Memory B cell (primary cell): ENCODE results near the gene MAPT.

Source experiments
- ATAC-seq: fragments of 150-1000 bp; cut with Tn5 transposase; 2 replicates; pipeline ENCODE4 v1.10.0; 2021; ENCODE audit warnings: low read depth, mild to moderate bottlenecking, moderate library complexity
- DNase-seq, 2 donors: peaks; one replicate each; pipeline ENCODE4 v3.0.0; 2022; ENCODE audit warnings: low spot score in 2 of 2
- H3K27ac Mint-ChIP-seq: one replicate; pipeline ENCODE4 v1.8.0; 2022; ENCODE audit warnings: mild to moderate bottlenecking, moderate library complexity, mixed read lengths
- H3K27me3 Mint-ChIP-seq: one replicate; pipeline ENCODE4 v1.8.0; 2022; ENCODE audit warnings: mixed read lengths
- H3K36me3 Mint-ChIP-seq: one replicate; pipeline ENCODE4 v1.8.0; 2022; ENCODE audit warnings: mild to moderate bottlenecking, mixed read lengths
- H3K4me1 Mint-ChIP-seq: one replicate; pipeline ENCODE4 v1.8.0; 2022; ENCODE audit warnings: mixed read lengths
- H3K4me3 Mint-ChIP-seq: one replicate; pipeline ENCODE4 v1.8.0; 2022; ENCODE audit warnings: mild to moderate bottlenecking, moderate library complexity, mixed read lengths
- H3K9me3 Mint-ChIP-seq: one replicate; pipeline ENCODE4 v1.8.0; 2022; ENCODE audit warnings: mixed read lengths

The MAPT gene

GRCh38 chr17:45917081-45917480 lies 22.7 kb downstream of the MAPT start:
- no peak overlapping the region for H3K27ac Mint-ChIP-seq

GRCh38 chr17:45918241-45918745 lies 23.9 kb downstream of the MAPT start:
- H3K4me1 Mint-ChIP-seq, result peaks cover 5% of the 10 kb centered on the region
- no peak overlapping the region for H3K4me3 Mint-ChIP-seq
- no peak for DNase-seq

More at GRCh38 chr17:45917081-45917480, 22.7 kb downstream of the MAPT start:
- DNase-seq (no peak), ATAC-seq (no peak)
- Mint-ChIP-seq H3K27me3 (peaks cover 17% of the 10 kb centered on the region), H3K4me1 (peaks cover 5% of the 10 kb centered on the region), H3K36me3 (peaks cover 11% of the 10 kb centered on the region), H3K4me3 (no peak overlapping the region), H3K9me3 (peaks cover 7% of the 10 kb centered on the region)

GRCh38 chr17:45919136-45919535 lies 24.8 kb downstream of the MAPT start:
- H3K27ac Mint-ChIP-seq, result no peak overlapping the region
- H3K36me3 Mint-ChIP-seq, result no peaks in the 10 kb centered on the region
- H3K27me3 Mint-ChIP-seq, result peaks cover 16% of the 10 kb centered on the region
- DNase-seq (no peak), ATAC-seq (no peak)
- peaks cover 5% of the 10 kb centered on the region for H3K4me1 Mint-ChIP-seq
- no peak overlapping the region for H3K4me3 Mint-ChIP-seq
- H3K9me3 Mint-ChIP-seq, result no peaks in the 10 kb centered on the region

More at GRCh38 chr17:45918241-45918745, 23.9 kb downstream of the MAPT start:
- peaks cover under 1% of the 10 kb centered on the region for H3K36me3 Mint-ChIP-seq
- H3K27ac Mint-ChIP-seq, result no peak overlapping the region
- peaks cover 16% of the 10 kb centered on the region for H3K27me3 Mint-ChIP-seq
- no peak for ATAC-seq
- H3K9me3 Mint-ChIP-seq, result no peaks in the 10 kb centered on the region

GRCh38 chr17:45920083-45920482 lies 25.7 kb downstream of the MAPT start:
- H3K36me3 Mint-ChIP-seq, result no peaks in the 10 kb centered on the region
- DNase-seq (no peak), ATAC-seq (no peak)
- no peaks in the 10 kb centered on the region for H3K9me3 Mint-ChIP-seq
- peaks cover 18% of the 10 kb centered on the region for H3K27me3 Mint-ChIP-seq
- no peak overlapping the region for H3K4me3 Mint-ChIP-seq
- peaks cover 4% of the 10 kb centered on the region for H3K4me1 Mint-ChIP-seq
- H3K27ac Mint-ChIP-seq, result no peak overlapping the region

GRCh38 chr17:45923511-45924268 lies 29.3 kb downstream of the MAPT start:
- no peak for ATAC-seq
- H3K9me3 Mint-ChIP-seq, result no peaks in the 10 kb centered on the region
- no peak for DNase-seq
- no peak overlapping the region for H3K4me3 Mint-ChIP-seq
- peaks cover 20% of the 10 kb centered on the region for H3K27me3 Mint-ChIP-seq
- no peaks in the 10 kb centered on the region for H3K36me3 Mint-ChIP-seq
- H3K27ac Mint-ChIP-seq, result no peak overlapping the region
- no peaks in the 10 kb centered on the region for H3K4me1 Mint-ChIP-seq

GRCh38 chr17:45924332-45924820 lies 30.0 kb downstream of the MAPT start:
- ATAC-seq (no peak), DNase-seq (no peak)
- Mint-ChIP-seq H3K27ac (no peak overlapping the region), H3K9me3 (no peaks in the 10 kb centered on the region), H3K4me3 (no peak overlapping the region), H3K4me1 (no peaks in the 10 kb centered on the region), H3K36me3 (no peaks in the 10 kb centered on the region), H3K27me3 (peaks cover 18% of the 10 kb centered on the region)

GRCh38 chr17:45925311-45925710 lies 31.0 kb downstream of the MAPT start:
- H3K27ac Mint-ChIP-seq, result no peak overlapping the region
- no peak for ATAC-seq
- no peaks in the 10 kb centered on the region for H3K9me3 Mint-ChIP-seq
- H3K4me1 Mint-ChIP-seq, result no peaks in the 10 kb centered on the region
- no peaks in the 10 kb centered on the region for H3K36me3 Mint-ChIP-seq
- no peak for DNase-seq
- H3K27me3 Mint-ChIP-seq, result peaks cover 17% of the 10 kb centered on the region
- no peak overlapping the region for H3K4me3 Mint-ChIP-seq

GRCh38 chr17:45927247-45927646 lies 32.9 kb downstream of the MAPT start:
- Mint-ChIP-seq H3K4me3 (no peak overlapping the region), H3K27me3 (peaks cover 11% of the 10 kb centered on the region), H3K4me1 (no peaks in the 10 kb centered on the region), H3K9me3 (no peaks in the 10 kb centered on the region), H3K27ac (no peak overlapping the region), H3K36me3 (no peaks in the 10 kb centered on the region)
- DNase-seq, result no peak
- ATAC-seq, result no peak

GRCh38 chr17:45929344-45929743 lies 35.0 kb downstream of the MAPT start:
- Mint-ChIP-seq H3K9me3 (no peaks in the 10 kb centered on the region), H3K27me3 (peaks cover 11% of the 10 kb centered on the region), H3K4me3 (no peak overlapping the region), H3K36me3 (no peaks in the 10 kb centered on the region), H3K4me1 (no peaks in the 10 kb centered on the region), H3K27ac (no peak overlapping the region)
- no peak for DNase-seq
- ATAC-seq, result no peak

- Mint-ChIP-seq H3K27me3 (peaks cover 6% of the 10 kb centered on the region), H3K4me3 (no peak overlapping the region), H3K27ac (no peak overlapping the region), H3K36me3 (no peaks in the 10 kb centered on the region), H3K9me3 (no peaks in the 10 kb centered on the region), H3K4me1 (no peaks in the 10 kb centered on the region)
- DNase-seq, result no peak
- no peak for ATAC-seq
These were observed 36.1 kb downstream of the MAPT start for GRCh38 chr17:45930420-45930951.

- no peak for ATAC-seq
- H3K27ac Mint-ChIP-seq, result no peak overlapping the region
These were observed 37.3 kb downstream of the MAPT start for GRCh38 chr17:45931677-45932076.

GRCh38 chr17:45934044-45934979 lies 40.0 kb downstream of the MAPT start:
- no peak overlapping the region for H3K27ac Mint-ChIP-seq
- ATAC-seq, result no peak
- DNase-seq, result no peak
- H3K27me3 Mint-ChIP-seq, result peaks cover 15% of the 10 kb centered on the region
- H3K9me3 Mint-ChIP-seq, result no peaks in the 10 kb centered on the region
- no peaks in the 10 kb centered on the region for H3K36me3 Mint-ChIP-seq
- no peaks in the 10 kb centered on the region for H3K4me1 Mint-ChIP-seq
- no peak overlapping the region for H3K4me3 Mint-ChIP-seq

More at GRCh38 chr17:45931677-45932076, 37.3 kb downstream of the MAPT start:
- Mint-ChIP-seq H3K27me3 (peaks cover 14% of the 10 kb centered on the region), H3K4me1 (no peaks in the 10 kb centered on the region), H3K36me3 (no peaks in the 10 kb centered on the region), H3K9me3 (no peaks in the 10 kb centered on the region), H3K4me3 (no peak overlapping the region)
- no peak for DNase-seq

GRCh38 chr17:45935197-45935709 lies 40.9 kb downstream of the MAPT start:
- Mint-ChIP-seq H3K27me3 (peaks cover 22% of the 10 kb centered on the region), H3K27ac (no peak overlapping the region), H3K9me3 (no peaks in the 10 kb centered on the region), H3K4me3 (no peak overlapping the region), H3K36me3 (no peaks in the 10 kb centered on the region), H3K4me1 (no peaks in the 10 kb centered on the region)
- ATAC-seq (no peak), DNase-seq (no peak)
